HL-60/S4 treated with retinoic acid at 250 ng/mL for 4 days and 3 days (cell line): ENCODE measurements around the gene ALS2CL.
"Not testable (repeated sequence)": the region's sequence is repeated elsewhere in the genome, so short reads cannot be mapped to it uniquely, and the experiment has no call there.

Source experiments
- in situ Hi-C: fragments of 300-500 bp; cut with MboI; formaldehyde crosslinking; loops from 2 replicates; pipeline ENCODE4 v1.7.0; 2022; ENCODE audit warnings: low sequenced_read_pairs

Gene ALS2CL

GRCh38 chr3:46693038-46693891, at the start of gene ALS2CL:
Gene ALS2CL, minus strand, starts transcription at chr3:46693679. Its CDS starts 4,239 bp downstream, at chr3:46689440.
- in situ Hi-C loops: no loop called here

- in situ Hi-C loops: no loop called here
Observed at GRCh38 chr3:46742992-46743585, 49.6 kb upstream of the ALS2CL start.

GRCh38 chr3:46739565-46739964, 46.1 kb upstream of the ALS2CL start:
- in situ Hi-C loops: not testable (repeated sequence)

GRCh38 chr3:46737329-46737731, 43.9 kb upstream of the ALS2CL start:
- in situ Hi-C loops: no loop called here

- in situ Hi-C loops: no loop called here
Observed at GRCh38 chr3:46736006-46736872, 42.8 kb upstream of the ALS2CL start.

GRCh38 chr3:46734773-46735172, 41.3 kb upstream of the ALS2CL start:
- in situ Hi-C loops: no loop called here

- in situ Hi-C loops: no loop called here
Observed at GRCh38 chr3:46733026-46733800, 39.7 kb upstream of the ALS2CL start.

GRCh38 chr3:46731795-46732194, 38.3 kb upstream of the ALS2CL start:
- in situ Hi-C loops: no loop called here

- in situ Hi-C loops: no loop called here
Observed at GRCh38 chr3:46730819-46731218, 37.3 kb upstream of the ALS2CL start.

GRCh38 chr3:46729038-46729437, 35.6 kb upstream of the ALS2CL start:
- in situ Hi-C loops: no loop called here

- in situ Hi-C loops: no loop called here
Observed at GRCh38 chr3:46725621-46726314, 32.3 kb upstream of the ALS2CL start.

- in situ Hi-C loops: loop anchor here (25.0 kb wide), 1 partner anchor 638 kb away; no protein-coding TSS in a partner anchor
Observed at GRCh38 chr3:46724424-46724823, 30.9 kb upstream of the ALS2CL start.

GRCh38 chr3:46722443-46722842, 29.0 kb upstream of the ALS2CL start:
- in situ Hi-C loops: loop anchor here (25.0 kb wide), 1 partner anchor 640 kb away; no protein-coding TSS in a partner anchor

- in situ Hi-C loops: loop anchor here (25.0 kb wide), 1 partner anchor 641 kb away; no protein-coding TSS in a partner anchor
Observed at GRCh38 chr3:46721009-46721408, 27.5 kb upstream of the ALS2CL start.

GRCh38 chr3:46719735-46720271, 26.3 kb upstream of the ALS2CL start:
- in situ Hi-C loops: loop anchor here (25.0 kb wide), 1 partner anchor 642 kb away; no protein-coding TSS in a partner anchor

GRCh38 chr3:46719044-46719565, 25.6 kb upstream of the ALS2CL start:
- in situ Hi-C loops: loop anchor here (25.0 kb wide), 1 partner anchor 643 kb away; no protein-coding TSS in a partner anchor

GRCh38 chr3:46717447-46718231, 24.2 kb upstream of the ALS2CL start, which contains the start of gene PRSS50:
Gene PRSS50, minus strand, starts transcription at chr3:46717869. Its CDS starts 45 bp downstream, at chr3:46717824.
- in situ Hi-C loops: loop anchor here (25.0 kb wide), 1 partner anchor 645 kb away; no protein-coding TSS in a partner anchor
